C4-2B (cell line): ENCODE results near the gene NCAPD3.

Experiments
- CTCF ChIP-seq: fragments of 450-650 bp; conservative IDR thresholded peaks from 2 replicates; pipeline ENCODE4 v1.5.1; 2017; ENCODE audit warnings: mild to moderate bottlenecking
- ZFX ChIP-seq: fragments of 450-650 bp; IDR thresholded peaks from 2 replicates; pipeline ENCODE4 v1.6.1; 2017

DNA sequence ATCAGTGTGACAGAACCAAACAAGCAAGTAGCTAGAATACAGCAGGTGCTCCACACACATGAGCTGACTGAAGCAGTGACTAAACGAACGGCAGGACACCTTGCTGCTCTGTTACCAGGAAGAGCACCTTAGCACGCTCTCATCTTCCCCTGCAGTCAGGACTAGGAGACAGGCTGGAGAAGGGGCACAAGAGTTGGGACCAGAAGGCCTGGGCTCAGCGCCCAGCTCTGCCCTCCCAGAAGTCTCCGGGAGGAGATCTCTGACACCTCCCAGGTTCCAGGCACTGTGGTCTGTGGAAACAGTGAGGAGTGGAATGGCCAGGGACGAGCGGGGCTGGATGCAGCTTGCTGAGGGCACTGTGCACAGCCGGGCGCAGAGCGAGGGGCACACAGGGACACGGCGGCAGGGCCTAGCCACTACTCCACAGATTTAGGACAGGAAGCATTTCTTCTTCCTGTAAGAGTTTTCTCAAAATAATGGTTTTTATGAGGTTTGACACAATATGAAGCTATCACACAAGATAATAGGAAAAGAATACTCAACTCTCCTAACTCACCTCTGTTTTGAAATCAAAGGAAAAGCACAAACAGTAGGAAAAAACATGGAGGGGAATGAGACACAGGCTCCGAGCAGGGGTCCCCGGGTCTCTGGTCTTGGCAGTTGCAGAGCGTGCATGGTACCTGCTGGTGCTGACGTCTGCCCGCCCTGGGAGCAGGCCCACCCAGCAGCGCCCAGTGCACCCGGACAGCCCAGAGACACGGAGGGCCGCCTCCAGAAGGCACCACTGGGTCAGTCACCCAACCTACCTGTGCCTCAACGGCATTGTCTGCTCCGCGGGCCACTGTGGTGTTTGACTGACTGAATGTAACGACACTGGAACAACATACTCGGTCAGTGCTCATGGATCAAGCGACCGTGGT, 67.6 kb downstream of the NCAPD3 start:
- TF ChIP-seq CTCF, result no peak
- TF ChIP-seq ZFX, result no peak
